Natural killer cell (primary cell): ENCODE results near the gene DOC2B. TPM values are rescaled to one million over a fixed set of nuclear protein-coding genes. Genes with fewer than 3 reads are reported as not detected.

Experiments used
- ATAC-seq, 3 donors: fragments of 150-1000 bp in 2 of 3; fragments of 200-7000 bp in 1 of 3; cut with Tn5 transposase; 1 replicate in 1 of 3; 2 replicates in 2 of 3; pipeline ENCODE4 v1.10.0; 2021; ENCODE audit warnings: mild to moderate bottlenecking in 2 of 3, moderate library complexity in 2 of 3
- DNase-seq, 2 donors: peaks; one replicate each; pipeline versions ENCODE4 v3.0.0 to v3.0.0-alpha.2; 2013 to 2021; ENCODE audit warnings: mixed read lengths in 1 of 2
- H3K27ac ChIP-seq: one replicate; pipeline ENCODE4 v1.5.1; 2013; ENCODE audit warnings: mild to moderate bottlenecking, low read length
- H3K27me3 ChIP-seq: one replicate; pipeline ENCODE4 v1.6.1; 2013; ENCODE audit warnings: low read length; ENCODE audit not compliant: control insufficient read depth, insufficient read depth
- H3K36me3 ChIP-seq: one replicate; pipeline ENCODE4 v1.6.1; 2013; ENCODE audit warnings: low read length; ENCODE audit not compliant: control insufficient read depth, insufficient read depth
- H3K4me1 ChIP-seq: one replicate; pipeline ENCODE4 v1.6.1; 2013; ENCODE audit warnings: low read length; ENCODE audit not compliant: control insufficient read depth, insufficient read depth
- H3K4me3 ChIP-seq: one replicate; pipeline ENCODE4 v1.5.1; 2013; ENCODE audit warnings: low read length
- H3K9me3 ChIP-seq: one replicate; pipeline ENCODE4 v1.6.1; 2013; ENCODE audit warnings: low read length; ENCODE audit not compliant: control insufficient read depth, insufficient read depth
- H3K27ac Mint-ChIP-seq, 2 donors: one replicate each; pipeline ENCODE4 v1.8.0; 2022; ENCODE audit warnings: mild to moderate bottlenecking in 2 of 2, mixed read lengths in 2 of 2, moderate library complexity in 1 of 2
- H3K27me3 Mint-ChIP-seq, 2 donors: one replicate each; pipeline ENCODE4 v1.8.0; 2022; ENCODE audit warnings: low read depth in 2 of 2, mixed read lengths in 2 of 2
- H3K36me3 Mint-ChIP-seq: one replicate; pipeline ENCODE4 v1.8.0; 2022; ENCODE audit warnings: mixed read lengths
- H3K4me1 Mint-ChIP-seq, 2 donors: one replicate each; pipeline ENCODE4 v1.8.0; 2022; ENCODE audit warnings: mixed read lengths in 2 of 2
- H3K4me3 Mint-ChIP-seq: one replicate; pipeline ENCODE4 v1.8.0; 2022; ENCODE audit warnings: mild to moderate bottlenecking, moderate library complexity, mixed read lengths
- H3K9me3 Mint-ChIP-seq, 2 donors: one replicate each; pipeline ENCODE4 v1.8.0; 2022; ENCODE audit warnings: mixed read lengths in 2 of 2
- CTCF ChIP-seq: fragments of 200-600 bp; IDR thresholded peaks from one replicate; pipeline ENCODE4 v1.8.0; 2022; ENCODE audit warnings: antibody characterized with exemption
- WGBS: methylation state at CpG from one replicate; pipeline ENCODE4 v1.1.7; 2013; ENCODE audit warnings: missing lambda C conversion rate; ENCODE audit not compliant: insufficient coverage; 5-methylcytosine and 5-hydroxymethylcytosine counted together
- intact Hi-C: fragments of 100-400 bp; cut with micrococcal nuclease; formaldehyde crosslinking; loops from one replicate; pipeline ENCODE4 v1.14.2; 2022
- total RNA-seq, 4 donors: library from RNA; stranded (reverse); fragments of 120-200 nt in 1 of 4; gene quantifications; one replicate each; pipeline versions ENCODE4 v1.2.3 to v1.2.4, GENCODE V29; 2013 to 2022

Gene DOC2B
- total RNA-seq, 3 donors from 2014 or later (not counting 1 experiment from before 2014, with no cell fraction given) = 0.07 to 0.20 TPM; not detected in 1

GRCh38 chr17:173166-173911 lies 8.1 kb downstream of the DOC2B start:
- no peaks in the 10 kb centered on the region for H3K36me3 Mint-ChIP-seq
- H3K27ac ChIP-seq = no peak overlapping the region
- H3K4me1 ChIP-seq = no peaks in the 10 kb centered on the region
- H3K27me3 Mint-ChIP-seq = peaks cover 3 to 12% of the 10 kb centered on the region in 2 donors
- no peak overlapping the region for H3K27ac Mint-ChIP-seq
- no peak overlapping the region for H3K4me3 Mint-ChIP-seq
- intact Hi-C loops = no loop called here
- H3K4me1 Mint-ChIP-seq = peaks cover 0 to 7% of the 10 kb centered on the region in 2 donors
- no peak for TF ChIP-seq CTCF
- no peaks in the 10 kb centered on the region for H3K27me3 ChIP-seq
- H3K36me3 ChIP-seq = no peaks in the 10 kb centered on the region
- H3K9me3 ChIP-seq = no peaks in the 10 kb centered on the region
- ATAC-seq (no peak), DNase-seq (no peak)
- H3K4me3 ChIP-seq = no peak overlapping the region
- WGBS = 80% methylated on average over 10 of the region's 10 CpGs
- H3K9me3 Mint-ChIP-seq = no peaks in the 10 kb centered on the region

- no peak overlapping the region for H3K27ac Mint-ChIP-seq
- peaks cover 0 to 7% of the 10 kb centered on the region in 2 donors for H3K4me1 Mint-ChIP-seq
- no peaks in the 10 kb centered on the region for H3K36me3 Mint-ChIP-seq
- Histone ChIP-seq H3K4me3 (no peak overlapping the region), H3K27me3 (no peaks in the 10 kb centered on the region), H3K36me3 (no peaks in the 10 kb centered on the region), H3K27ac (no peak overlapping the region), H3K4me1 (no peaks in the 10 kb centered on the region), H3K9me3 (no peaks in the 10 kb centered on the region)
- H3K4me3 Mint-ChIP-seq = no peak overlapping the region
- ATAC-seq = no peak
- no peaks in the 10 kb centered on the region for H3K9me3 Mint-ChIP-seq
- no peak for DNase-seq
- H3K27me3 Mint-ChIP-seq = peaks cover 0 to 3% of the 10 kb centered on the region in 2 donors
- 84% methylated on average over 11 of the region's 11 CpGs for WGBS
- TF ChIP-seq CTCF = no peak
- intact Hi-C loops = no loop called here
Observed at GRCh38 chr17:172401-172800, 9.0 kb downstream of the DOC2B start.

- 86% methylated on average over 12 of the region's 13 CpGs for WGBS
- Mint-ChIP-seq H3K27me3 (no peaks in the 10 kb centered on the region), H3K36me3 (no peaks in the 10 kb centered on the region), H3K4me1 (peaks cover 0 to 7% of the 10 kb centered on the region in 2 donors), H3K9me3 (no peaks in the 10 kb centered on the region), H3K4me3 (no peak overlapping the region), H3K27ac (no peak overlapping the region)
- H3K9me3 ChIP-seq = no peaks in the 10 kb centered on the region
- no peak for DNase-seq
- no peaks in the 10 kb centered on the region for H3K36me3 ChIP-seq
- no peak for ATAC-seq
- intact Hi-C loops = no loop called here
- no peaks in the 10 kb centered on the region for H3K27me3 ChIP-seq
- H3K4me3 ChIP-seq = no peak overlapping the region
- no peaks in the 10 kb centered on the region for H3K4me1 ChIP-seq
- H3K27ac ChIP-seq = no peak overlapping the region
- no peak for TF ChIP-seq CTCF
Observed at GRCh38 chr17:171871-172270, 9.6 kb downstream of the DOC2B start.
